ENCODE measurements around the gene KRT12.
"Not testable (repeated sequence)": the region's sequence is repeated elsewhere in the genome, so short reads cannot be mapped to it uniquely, and the experiment has no call there.

KRT12 gene

DNA sequence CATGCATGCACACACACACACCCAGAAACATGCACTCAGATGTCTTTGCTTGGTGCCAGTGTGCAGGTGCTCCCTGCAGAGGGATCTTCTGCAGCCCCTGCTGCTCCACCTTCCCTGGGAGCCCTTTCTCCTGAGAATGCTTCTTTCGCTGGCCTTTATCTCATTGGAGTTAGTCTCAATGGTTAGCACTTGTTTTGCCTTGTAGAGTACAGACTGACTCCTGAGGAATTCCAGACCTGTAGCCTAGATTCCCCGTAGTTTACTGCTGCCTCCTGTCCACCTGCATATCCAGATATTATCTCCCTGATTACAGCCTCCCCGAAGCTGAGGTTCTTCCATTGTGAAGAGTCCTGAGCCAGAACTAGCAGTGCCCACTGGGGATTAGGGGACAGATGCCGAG, 3.1 kb upstream of the KRT12 start:
- CTCF ChIA-PET = no interaction called here

DNA sequence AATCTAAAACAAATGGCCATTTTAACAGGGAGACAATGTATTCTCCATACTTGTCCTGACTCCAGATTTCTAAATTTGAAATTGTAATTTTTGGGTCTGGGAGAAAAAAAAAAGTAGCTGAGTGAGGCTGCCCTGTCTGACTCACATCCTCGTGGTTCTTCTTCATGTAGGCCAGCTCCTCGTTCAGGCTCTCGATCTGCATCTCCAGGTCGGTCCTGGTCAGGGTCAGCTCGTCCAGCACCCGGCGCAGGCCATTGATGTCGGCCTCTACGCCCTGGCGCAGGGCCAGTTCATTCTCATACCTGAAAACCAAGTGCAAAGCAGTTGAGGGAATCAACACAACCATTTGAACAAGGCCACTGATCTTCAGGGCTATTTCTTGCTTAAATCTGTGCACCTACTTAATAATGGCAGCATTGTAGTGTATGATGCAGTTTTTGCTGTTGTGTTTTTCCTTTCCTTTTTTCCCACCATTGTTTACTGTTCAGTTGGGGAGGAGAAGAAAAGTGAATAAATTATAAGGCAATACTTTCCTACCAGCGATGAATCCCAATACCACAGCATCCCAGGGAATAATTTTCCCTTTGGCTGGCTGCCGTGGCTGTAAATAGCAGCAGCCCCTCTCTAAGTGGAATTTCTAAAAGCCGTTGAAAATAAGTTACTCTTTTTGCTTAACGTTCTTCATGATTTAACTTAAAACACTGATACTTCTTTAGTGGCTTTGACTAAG, 2.2 kb downstream of the KRT12 start:
- DNase-seq (ENCODE audit: extremely low spot score) = no peak
- POLR2A ChIA-PET = interaction anchor here (0.6 kb wide), 1 partner anchor 765 kb away, joined by 3 read pairs; no protein-coding TSS in a partner anchor
- CTCF ChIA-PET = no interaction called here
- TF ChIP-seq CTBP1 (IDR thresholded peaks at IDR 0.05; ENCODE audit: borderline replicate concordance) (no peak), SUZ12 (IDR thresholded peaks at IDR 0.05) (no peak), BHLHE40 (IDR thresholded peaks at IDR 0.05; ENCODE audit: borderline replicate concordance) (no peak)
- TF ChIP-seq, protein P1, sequence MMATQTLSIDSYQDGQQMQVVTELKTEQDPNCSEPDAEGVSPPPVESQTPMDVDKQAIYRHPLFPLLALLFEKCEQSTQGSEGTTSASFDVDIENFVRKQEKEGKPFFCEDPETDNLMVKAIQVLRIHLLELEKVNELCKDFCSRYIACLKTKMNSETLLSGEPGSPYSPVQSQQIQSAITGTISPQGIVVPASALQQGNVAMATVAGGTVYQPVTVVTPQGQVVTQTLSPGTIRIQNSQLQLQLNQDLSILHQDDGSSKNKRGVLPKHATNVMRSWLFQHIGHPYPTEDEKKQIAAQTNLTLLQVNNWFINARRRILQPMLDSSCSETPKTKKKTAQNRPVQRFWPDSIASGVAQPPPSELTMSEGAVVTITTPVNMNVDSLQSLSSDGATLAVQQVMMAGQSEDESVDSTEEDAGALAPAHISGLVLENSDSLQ (IDR thresholded peaks at IDR 0.05) = no peak

More for the DNA sequence above, 3.1 kb upstream of the KRT12 start:
- TF ChIP-seq LEF1 (IDR thresholded peaks at IDR 0.05; ENCODE audit: borderline replicate concordance) = no peak
- no peak for TF ChIP-seq FOXK2 (IDR thresholded peaks at IDR 0.05)
- no peak for TF ChIP-seq ELF4 (IDR thresholded peaks at IDR 0.05)
- DNase-seq (ENCODE audit: extremely low spot score) = no peak
- POLR2A ChIA-PET = no interaction called here

DNA sequence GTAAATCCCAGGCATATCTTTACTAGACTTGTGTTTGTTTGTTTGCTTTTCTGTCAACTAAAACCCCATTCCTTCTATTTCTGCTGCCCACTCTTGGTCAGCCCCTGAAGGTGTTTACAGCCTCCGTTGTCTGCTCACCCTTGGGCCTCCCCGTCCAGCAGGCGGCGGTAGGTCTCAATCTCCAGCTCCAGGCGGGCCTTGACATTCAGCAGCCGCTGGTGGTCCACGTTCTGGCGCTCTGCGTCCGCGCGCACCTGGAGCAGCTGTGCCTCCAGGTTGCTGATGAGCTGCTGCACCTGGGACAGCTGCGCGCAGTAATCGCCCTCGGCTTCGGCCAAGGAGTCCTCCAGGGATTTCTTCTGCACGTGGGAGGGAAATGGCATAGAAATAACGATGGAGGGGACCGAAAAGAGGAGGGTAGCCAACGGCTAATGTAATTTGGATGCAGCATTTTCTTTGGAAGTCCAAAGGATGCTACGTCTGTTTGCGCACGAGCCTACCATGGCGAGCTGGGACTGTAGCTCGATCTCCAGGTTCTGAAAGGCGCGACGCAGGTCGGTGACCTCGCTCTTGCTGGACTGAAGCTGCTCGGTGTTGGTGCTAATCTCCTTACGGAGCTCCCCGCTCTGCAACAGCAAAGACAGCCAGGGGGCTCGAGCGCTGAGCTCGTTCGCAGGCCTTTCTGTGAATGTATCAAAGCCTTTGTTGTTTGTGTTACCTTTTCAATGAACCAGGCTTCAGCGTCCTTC, 3.9 kb downstream of the KRT12 start:
- DNase-seq (ENCODE audit: extremely low spot score) = no peak
- ChIA-PET POLR2A (no interaction called here), CTCF (interaction anchor here (1.1 kb wide), 1 partner anchor 686 kb away, joined by 3 read pairs; no protein-coding TSS in a partner anchor)
- TF ChIP-seq FOXM1 (IDR thresholded peaks at IDR 0.05; ENCODE audit: borderline replicate concordance) (no peak), CTBP1 (IDR thresholded peaks at IDR 0.05; ENCODE audit: borderline replicate concordance) (no peak), LEF1 (IDR thresholded peaks at IDR 0.05; ENCODE audit: borderline replicate concordance) (no peak), SP1 (IDR thresholded peaks at IDR 0.05) (no peak), NFRKB (IDR thresholded peaks at IDR 0.05) (no peak), HDGF (IDR thresholded peaks at IDR 0.05; ENCODE audit: borderline replicate concordance) (no peak), SUZ12 (IDR thresholded peaks at IDR 0.05) (no peak), TARDBP (IDR thresholded peaks at IDR 0.05) (no peak), FOXA1 (IDR thresholded peaks at IDR 0.05) (no peak), BHLHE40 (IDR thresholded peaks at IDR 0.05; ENCODE audit: borderline replicate concordance) (no peak), ZNF384 (IDR thresholded peaks at IDR 0.05) (no peak), L3MBTL2 (conservative IDR thresholded peaks at IDR 0.05) (no peak)
- TF ChIP-seq, protein P1 (IDR thresholded peaks at IDR 0.05) = no peak

DNA sequence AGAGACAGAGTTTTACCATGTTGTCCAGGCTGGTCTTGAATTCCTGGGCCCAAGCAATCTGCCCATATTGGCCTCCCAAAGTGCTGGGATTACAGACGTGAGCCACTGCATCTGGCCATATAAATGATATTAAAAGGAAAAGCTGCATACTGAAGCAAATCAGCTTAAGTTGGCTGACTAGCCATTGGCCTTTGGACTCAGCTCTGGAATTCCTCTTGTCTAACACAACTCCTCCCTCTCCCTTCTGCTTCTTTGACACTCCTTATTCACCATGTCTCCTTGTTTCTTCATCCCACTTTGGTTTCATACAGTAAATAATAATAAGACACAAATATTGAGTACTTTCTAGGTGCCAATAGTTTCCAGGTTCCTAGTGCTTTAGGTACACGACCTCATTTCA, 7.5 kb downstream of the KRT12 start:
- DNase-seq (ENCODE audit: extremely low spot score) = no peak
- ChIA-PET CTCF (interaction anchor here (0.6 to 1.0 kb wide), 2 partner anchors 9 to 808 kb away, joined by 3 read pairs; no protein-coding TSS in a partner anchor), POLR2A (interaction anchor here (0.9 kb wide), 1 partner anchor 41 kb away, joined by 3 read pairs; no protein-coding TSS in a partner anchor)
- TF ChIP-seq L3MBTL2 (conservative IDR thresholded peaks at IDR 0.05) (no peak), FOXM1 (IDR thresholded peaks at IDR 0.05; ENCODE audit: borderline replicate concordance) (no peak)

DNA sequence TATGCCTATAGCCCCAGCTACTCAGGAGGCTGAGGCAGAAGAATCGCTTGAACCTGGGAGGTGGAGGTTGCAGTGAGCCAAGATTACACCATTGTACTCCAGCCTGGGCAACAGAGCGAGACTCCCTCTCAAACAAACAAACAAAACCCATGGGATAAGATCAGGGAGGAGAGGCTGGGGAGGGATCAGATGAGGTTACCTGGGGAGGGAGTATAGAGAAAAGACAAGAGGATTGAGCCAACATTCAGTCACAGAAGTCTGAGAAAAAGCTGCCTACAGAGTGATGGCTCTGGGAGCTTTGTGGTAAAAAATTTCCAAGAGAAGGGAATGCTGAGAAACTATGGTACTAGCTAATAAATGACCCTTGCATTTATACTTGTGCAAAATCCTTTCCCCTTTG, 8.4 kb downstream of the KRT12 start:
- POLR2A ChIA-PET; DNase-seq (ENCODE audit: extremely low spot score): not testable (repeated sequence)
- CTCF ChIA-PET = interaction anchor here (0.6 to 1.0 kb wide), 2 partner anchors 10 to 808 kb away, joined by 3 read pairs; no protein-coding TSS in a partner anchor

DNA sequence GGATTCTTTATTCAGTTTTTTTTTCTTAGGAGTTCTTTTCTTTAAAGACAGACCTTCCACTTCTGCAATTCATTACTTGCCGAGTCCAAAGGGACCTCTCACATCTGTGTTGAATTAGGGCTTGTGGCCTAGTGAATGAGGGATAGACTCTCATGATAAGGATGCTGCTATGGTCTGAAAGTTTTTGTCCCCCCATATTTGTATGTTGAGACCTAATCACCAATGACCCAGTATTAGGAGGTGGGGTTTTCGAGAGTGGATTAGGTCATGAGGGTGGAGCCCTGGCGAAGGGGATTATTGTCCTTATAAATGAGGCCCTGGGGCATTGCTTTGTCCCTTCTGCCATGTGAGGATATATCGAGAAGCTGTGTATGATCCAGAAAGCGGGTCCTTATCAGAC, 9.5 kb downstream of the KRT12 start:
- TF ChIP-seq FOXM1 (IDR thresholded peaks at IDR 0.05; ENCODE audit: borderline replicate concordance) (no peak), L3MBTL2 (conservative IDR thresholded peaks at IDR 0.05) (no peak), SP1 (IDR thresholded peaks at IDR 0.05) (no peak), FOXK2 (IDR thresholded peaks at IDR 0.05) (no peak), ELF4 (IDR thresholded peaks at IDR 0.05) (no peak), ZNF384 (IDR thresholded peaks at IDR 0.05) (no peak), FOXA1 (IDR thresholded peaks at IDR 0.05) (no peak), ARNT (IDR thresholded peaks at IDR 0.05) (no peak), LEF1 (IDR thresholded peaks at IDR 0.05; ENCODE audit: borderline replicate concordance) (no peak)
- TF ChIP-seq, protein P1 (IDR thresholded peaks at IDR 0.05) = no peak
- no peak for DNase-seq (ENCODE audit: extremely low spot score)
- POLR2A ChIA-PET = interaction anchor here (2.5 kb wide), 1 partner anchor 39 kb away, joined by 10 read pairs; no protein-coding TSS in a partner anchor
- CTCF ChIA-PET = interaction anchor here (0.6 to 1.3 kb wide), 3 partner anchors 16 to 465 kb away, joined by 3 to 5 read pairs (median 3); partner anchors contain the start of gene KRT20

Measured in HEK293T (cell line).